ENCODE results near the gene SLC41A3. TPM values are rescaled to one million over a fixed set of nuclear protein-coding genes. Genes with fewer than 3 reads are reported as not detected.

Gene SLC41A3
- total and polyA plus RNA-seq, 7 donors: 5.1 to 59.5 (median 28.9) TPM

- Histone ChIP-seq H3K9me3 (peaks cover 0 to 2% (median 0%) of the 10 kb centered on the region in 4 donors), H3K36me3 (no peaks in the 10 kb centered on the region), H3K27ac (no peak overlapping the region), H3K4me1 (peaks cover 0 to 11% (median 11%) of the 10 kb centered on the region in 4 donors), H3K4me3 (no peak overlapping the region), H3K27me3 (no peaks in the 10 kb centered on the region)
- WGBS, 2 donors: 86 to 91% methylated on average over 17 of the region's 17 CpGs
- no peak for TF ChIP-seq POLR2AphosphoS5 (IDR thresholded peaks at IDR 0.05)
- TF ChIP-seq POLR2A (IDR thresholded peaks at IDR 0.05): no peak
- TF ChIP-seq, protein P1, sequence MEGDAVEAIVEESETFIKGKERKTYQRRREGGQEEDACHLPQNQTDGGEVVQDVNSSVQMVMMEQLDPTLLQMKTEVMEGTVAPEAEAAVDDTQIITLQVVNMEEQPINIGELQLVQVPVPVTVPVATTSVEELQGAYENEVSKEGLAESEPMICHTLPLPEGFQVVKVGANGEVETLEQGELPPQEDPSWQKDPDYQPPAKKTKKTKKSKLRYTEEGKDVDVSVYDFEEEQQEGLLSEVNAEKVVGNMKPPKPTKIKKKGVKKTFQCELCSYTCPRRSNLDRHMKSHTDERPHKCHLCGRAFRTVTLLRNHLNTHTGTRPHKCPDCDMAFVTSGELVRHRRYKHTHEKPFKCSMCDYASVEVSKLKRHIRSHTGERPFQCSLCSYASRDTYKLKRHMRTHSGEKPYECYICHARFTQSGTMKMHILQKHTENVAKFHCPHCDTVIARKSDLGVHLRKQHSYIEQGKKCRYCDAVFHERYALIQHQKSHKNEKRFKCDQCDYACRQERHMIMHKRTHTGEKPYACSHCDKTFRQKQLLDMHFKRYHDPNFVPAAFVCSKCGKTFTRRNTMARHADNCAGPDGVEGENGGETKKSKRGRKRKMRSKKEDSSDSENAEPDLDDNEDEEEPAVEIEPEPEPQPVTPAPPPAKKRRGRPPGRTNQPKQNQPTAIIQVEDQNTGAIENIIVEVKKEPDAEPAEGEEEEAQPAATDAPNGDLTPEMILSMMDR (IDR thresholded peaks at IDR 0.05): no peak
- TF ChIP-seq EP300 (IDR thresholded peaks at IDR 0.05): no peak
- DNase-seq: peak; percentile 40
- intact Hi-C loops (cut with DNase I): no loop called here
Measured at GRCh38 chr3:126107203-126107939, 23.4 kb upstream of the SLC41A3 start.

- H3K36me3 ChIP-seq: no peaks in the 10 kb centered on the region
- 93 to 94% methylated on average over 21 of the region's 21 CpGs for WGBS, 2 donors
- peak; percentile 38 for DNase-seq
- H3K9me3 ChIP-seq: peaks cover 0 to 2% (median 0%) of the 10 kb centered on the region in 4 donors
- no peak overlapping the region for H3K4me3 ChIP-seq
- TF ChIP-seq POLR2A (IDR thresholded peaks at IDR 0.05): no peak
- TF ChIP-seq EP300 (IDR thresholded peaks at IDR 0.05): no peak
- no peak for TF ChIP-seq POLR2AphosphoS5 (IDR thresholded peaks at IDR 0.05)
- TF ChIP-seq, protein P1 (IDR thresholded peaks at IDR 0.05): no peak
- intact Hi-C loops (cut with DNase I): no loop called here
- H3K27ac ChIP-seq: no peak overlapping the region
- H3K4me1 ChIP-seq: peaks cover 0 to 18% (median 17%) of the 10 kb centered on the region in 4 donors
- no peaks in the 10 kb centered on the region for H3K27me3 ChIP-seq
Measured at GRCh38 chr3:126106336-126107202, 22.6 kb upstream of the SLC41A3 start.

- DNase-seq: peak; percentile 63
- intact Hi-C loops (cut with DNase I): no loop called here
- Histone ChIP-seq H3K27me3 (no peaks in the 10 kb centered on the region), H3K4me1 (peaks cover 0 to 19% (median 17%) of the 10 kb centered on the region in 4 donors), H3K4me3 (no peak overlapping the region), H3K27ac (no peak overlapping the region), H3K36me3 (no peaks in the 10 kb centered on the region), H3K9me3 (peaks cover 0 to 2% (median 0%) of the 10 kb centered on the region in 4 donors)
- TF ChIP-seq POLR2AphosphoS5 (IDR thresholded peaks at IDR 0.05): no peak
- 92 to 95% methylated on average over 16 of the region's 16 CpGs for WGBS, 2 donors
Measured at GRCh38 chr3:126105691-126106187, 21.8 kb upstream of the SLC41A3 start.

GRCh38 chr3:126104742-126105605 is 21.1 kb upstream of the SLC41A3 start:
- Histone ChIP-seq H3K4me1 (peaks cover 0 to 19% (median 17%) of the 10 kb centered on the region in 4 donors), H3K27me3 (no peaks in the 10 kb centered on the region), H3K27ac (no peak overlapping the region), H3K4me3 (no peak overlapping the region), H3K9me3 (peaks cover 0 to 2% (median 0%) of the 10 kb centered on the region in 4 donors), H3K36me3 (no peaks in the 10 kb centered on the region)
- peak; percentile 58 for DNase-seq
- intact Hi-C loops (cut with DNase I): no loop called here
- TF ChIP-seq, protein P1 (IDR thresholded peaks at IDR 0.05): no peak
- TF ChIP-seq POLR2A (IDR thresholded peaks at IDR 0.05) (no peak), EP300 (IDR thresholded peaks at IDR 0.05) (no peak), POLR2AphosphoS5 (IDR thresholded peaks at IDR 0.05) (no peak)
- WGBS, 2 donors: 86 to 91% methylated on average over 15 of the region's 15 CpGs
